Measurements from ENCODE around the gene CCNDBP1. TPM values are rescaled to one million over a fixed set of nuclear protein-coding genes. Genes with fewer than 3 reads are reported as not detected.

The CCNDBP1 gene
- total RNA-seq, 1 donor from 2014 or later: 61.8 TPM

DNA sequence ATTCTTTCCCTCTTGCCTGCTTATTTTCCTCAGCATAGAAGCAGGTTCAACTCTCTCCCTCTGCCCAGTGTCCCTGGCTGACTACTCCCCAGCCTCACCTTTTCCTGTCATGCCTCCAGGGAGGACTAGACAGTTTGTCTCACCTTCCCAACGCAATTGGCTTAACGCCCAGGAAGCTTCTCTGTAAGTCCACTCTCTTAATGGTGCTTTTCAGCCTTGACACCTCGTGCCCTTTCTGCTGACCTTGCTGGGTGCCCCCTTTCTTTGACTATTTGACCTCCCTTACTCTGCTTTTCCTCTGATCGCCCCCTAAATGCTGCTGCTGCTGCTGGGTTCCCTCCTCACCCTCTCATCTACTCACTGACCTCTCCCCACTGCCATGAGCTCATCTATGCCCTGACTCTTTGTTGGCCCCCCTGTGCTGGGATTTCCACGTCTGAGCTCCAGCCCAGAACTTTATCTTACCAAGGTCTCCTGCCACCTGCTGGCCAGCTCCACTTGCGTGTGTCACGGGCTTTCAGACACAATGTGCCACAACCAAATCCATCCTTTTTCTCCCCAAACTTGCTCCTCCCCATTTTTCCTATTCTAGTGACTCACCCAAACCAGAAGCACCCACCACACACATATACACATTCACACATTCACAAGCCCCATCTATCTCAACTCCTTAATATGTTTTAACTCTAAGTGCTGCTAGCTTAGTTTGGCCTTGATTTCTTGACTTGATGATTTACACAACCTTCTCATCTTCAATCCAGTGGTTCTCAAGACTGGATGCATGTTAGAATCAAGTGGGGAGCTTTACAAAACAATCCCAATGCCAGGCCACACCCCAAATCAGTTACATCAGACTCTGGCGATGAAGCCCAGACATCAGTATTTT is 19.1 kb downstream of the CCNDBP1 start:
- H3K4me3 ChIP-seq (ENCODE audit: low read depth, low read length): no peak overlapping the region
- no peaks in the 10 kb centered on the region for H3K36me3 ChIP-seq (ENCODE audit: control insufficient read depth, insufficient read depth, low read length)
- H3K27me3 ChIP-seq (ENCODE audit: control insufficient read depth, insufficient read depth, low read length): peaks cover 21% of the 10 kb centered on the region
- TF ChIP-seq, protein P1, sequence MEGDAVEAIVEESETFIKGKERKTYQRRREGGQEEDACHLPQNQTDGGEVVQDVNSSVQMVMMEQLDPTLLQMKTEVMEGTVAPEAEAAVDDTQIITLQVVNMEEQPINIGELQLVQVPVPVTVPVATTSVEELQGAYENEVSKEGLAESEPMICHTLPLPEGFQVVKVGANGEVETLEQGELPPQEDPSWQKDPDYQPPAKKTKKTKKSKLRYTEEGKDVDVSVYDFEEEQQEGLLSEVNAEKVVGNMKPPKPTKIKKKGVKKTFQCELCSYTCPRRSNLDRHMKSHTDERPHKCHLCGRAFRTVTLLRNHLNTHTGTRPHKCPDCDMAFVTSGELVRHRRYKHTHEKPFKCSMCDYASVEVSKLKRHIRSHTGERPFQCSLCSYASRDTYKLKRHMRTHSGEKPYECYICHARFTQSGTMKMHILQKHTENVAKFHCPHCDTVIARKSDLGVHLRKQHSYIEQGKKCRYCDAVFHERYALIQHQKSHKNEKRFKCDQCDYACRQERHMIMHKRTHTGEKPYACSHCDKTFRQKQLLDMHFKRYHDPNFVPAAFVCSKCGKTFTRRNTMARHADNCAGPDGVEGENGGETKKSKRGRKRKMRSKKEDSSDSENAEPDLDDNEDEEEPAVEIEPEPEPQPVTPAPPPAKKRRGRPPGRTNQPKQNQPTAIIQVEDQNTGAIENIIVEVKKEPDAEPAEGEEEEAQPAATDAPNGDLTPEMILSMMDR (IDR thresholded peaks at IDR 0.05; ENCODE audit: insufficient read depth, low read length, poor library complexity, severe bottlenecking): peak; percentile 78
- DNase-seq (ENCODE audit: low read depth): no peak

DNA sequence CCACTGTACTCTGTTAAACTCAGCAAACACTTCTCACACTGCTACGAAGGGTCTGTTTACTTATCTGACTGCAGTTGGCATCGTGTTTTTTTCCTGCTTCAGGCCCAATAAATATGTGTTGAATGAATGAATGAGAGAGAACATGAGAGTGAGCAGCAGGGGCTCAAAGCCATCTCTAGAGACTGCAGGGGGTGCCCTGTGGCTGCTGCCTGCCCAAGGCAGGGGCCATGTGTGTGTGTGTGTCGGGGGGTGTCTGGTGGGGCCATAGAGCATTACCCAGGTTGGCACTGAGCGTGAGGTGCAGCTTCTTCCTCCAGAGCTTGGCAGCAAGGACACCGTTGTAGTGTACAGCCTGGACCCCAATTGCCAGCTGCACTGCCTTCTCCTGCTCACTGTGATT is 20.9 kb downstream of the CCNDBP1 start:
- TF ChIP-seq, protein P1 (IDR thresholded peaks at IDR 0.05; ENCODE audit: insufficient read depth, low read length, poor library complexity, severe bottlenecking): no peak
- Histone ChIP-seq H3K4me3 (ENCODE audit: low read depth, low read length) (no peak overlapping the region), H3K27me3 (ENCODE audit: control insufficient read depth, insufficient read depth, low read length) (peaks cover 33% of the 10 kb centered on the region), H3K36me3 (ENCODE audit: control insufficient read depth, insufficient read depth, low read length) (no peaks in the 10 kb centered on the region)
- DNase-seq (ENCODE audit: low read depth): no peak

DNA sequence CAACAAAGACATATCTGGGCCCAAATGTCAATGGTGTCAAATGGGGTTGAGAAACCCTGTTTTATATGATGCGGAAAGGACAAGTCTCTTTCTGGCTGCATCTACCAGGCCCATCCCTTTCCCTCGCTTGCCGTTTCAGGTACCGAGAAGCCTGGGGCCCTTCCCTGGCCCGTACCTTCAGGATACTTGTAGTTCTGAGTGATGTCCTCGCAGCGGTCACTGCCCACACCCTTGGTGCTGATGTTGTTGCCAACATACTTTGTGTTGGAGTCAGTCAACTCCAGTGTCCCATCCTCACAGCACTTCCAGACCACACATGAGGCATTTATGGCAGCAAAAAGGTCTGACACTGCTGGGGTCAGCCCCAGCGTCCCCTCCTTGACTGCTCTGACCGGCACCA is 21.8 kb downstream of the CCNDBP1 start:
- no peaks in the 10 kb centered on the region for H3K36me3 ChIP-seq (ENCODE audit: control insufficient read depth, insufficient read depth, low read length)
- TF ChIP-seq, protein P1 (IDR thresholded peaks at IDR 0.05; ENCODE audit: insufficient read depth, low read length, poor library complexity, severe bottlenecking): no peak

DNA sequence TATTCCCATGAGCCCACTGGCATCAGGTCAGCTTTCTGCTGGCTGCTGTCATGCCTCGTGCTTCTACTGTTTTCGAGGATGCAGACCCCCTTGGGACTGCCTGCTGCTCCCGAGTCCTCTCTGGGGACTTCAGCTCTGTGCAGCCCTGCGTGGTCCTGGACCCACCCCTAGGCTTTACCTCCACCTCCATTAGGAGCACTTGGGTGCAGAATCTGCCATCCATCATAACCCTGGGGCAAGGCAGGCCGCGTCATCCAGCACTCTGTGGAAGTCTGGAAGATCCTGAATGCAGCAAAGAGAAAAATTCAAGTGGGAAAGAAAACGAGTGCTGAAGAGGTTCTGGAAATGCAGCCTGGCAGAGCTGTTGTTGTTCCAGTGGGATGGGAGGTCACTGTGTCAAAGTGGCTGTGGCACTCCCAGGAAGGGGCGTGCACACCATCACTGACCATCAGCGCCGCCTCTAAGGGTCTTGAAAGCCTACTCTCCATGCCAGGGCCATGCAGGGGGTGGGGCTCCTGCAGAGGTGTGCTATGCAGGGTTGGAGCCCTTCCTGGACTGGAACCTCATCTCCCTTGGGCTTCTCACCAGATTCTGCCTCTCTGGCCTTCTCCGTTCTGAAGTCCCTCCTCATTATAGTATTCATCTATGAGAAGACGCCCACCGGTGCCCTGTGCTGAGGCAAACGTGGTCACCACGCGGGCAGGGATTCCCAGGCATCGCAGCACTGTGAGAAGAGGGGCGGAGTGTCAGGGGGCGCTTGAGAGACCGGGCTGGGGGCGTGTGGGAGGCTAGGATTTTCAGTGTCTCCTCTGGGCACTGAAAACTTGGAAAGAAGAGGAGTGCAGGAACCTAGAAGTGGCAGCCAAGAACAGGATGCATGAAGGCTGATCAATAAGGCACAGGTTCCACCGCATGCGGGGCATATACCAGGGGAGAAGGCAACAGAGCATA is 23.1 kb downstream of the CCNDBP1 start:
- TF ChIP-seq, protein P1 (IDR thresholded peaks at IDR 0.05; ENCODE audit: insufficient read depth, low read length, poor library complexity, severe bottlenecking): no peak
- peaks cover 33% of the 10 kb centered on the region for H3K27me3 ChIP-seq (ENCODE audit: control insufficient read depth, insufficient read depth, low read length)
- H3K4me3 ChIP-seq (ENCODE audit: low read depth, low read length): no peak overlapping the region
- no peak for DNase-seq (ENCODE audit: low read depth)
- H3K36me3 ChIP-seq (ENCODE audit: control insufficient read depth, insufficient read depth, low read length): no peaks in the 10 kb centered on the region

More for the DNA sequence above, 21.8 kb downstream of the CCNDBP1 start:
- DNase-seq (ENCODE audit: low read depth): no peak
- peaks cover 33% of the 10 kb centered on the region for H3K27me3 ChIP-seq (ENCODE audit: control insufficient read depth, insufficient read depth, low read length)
- H3K4me3 ChIP-seq (ENCODE audit: low read depth, low read length): no peak overlapping the region

DNA sequence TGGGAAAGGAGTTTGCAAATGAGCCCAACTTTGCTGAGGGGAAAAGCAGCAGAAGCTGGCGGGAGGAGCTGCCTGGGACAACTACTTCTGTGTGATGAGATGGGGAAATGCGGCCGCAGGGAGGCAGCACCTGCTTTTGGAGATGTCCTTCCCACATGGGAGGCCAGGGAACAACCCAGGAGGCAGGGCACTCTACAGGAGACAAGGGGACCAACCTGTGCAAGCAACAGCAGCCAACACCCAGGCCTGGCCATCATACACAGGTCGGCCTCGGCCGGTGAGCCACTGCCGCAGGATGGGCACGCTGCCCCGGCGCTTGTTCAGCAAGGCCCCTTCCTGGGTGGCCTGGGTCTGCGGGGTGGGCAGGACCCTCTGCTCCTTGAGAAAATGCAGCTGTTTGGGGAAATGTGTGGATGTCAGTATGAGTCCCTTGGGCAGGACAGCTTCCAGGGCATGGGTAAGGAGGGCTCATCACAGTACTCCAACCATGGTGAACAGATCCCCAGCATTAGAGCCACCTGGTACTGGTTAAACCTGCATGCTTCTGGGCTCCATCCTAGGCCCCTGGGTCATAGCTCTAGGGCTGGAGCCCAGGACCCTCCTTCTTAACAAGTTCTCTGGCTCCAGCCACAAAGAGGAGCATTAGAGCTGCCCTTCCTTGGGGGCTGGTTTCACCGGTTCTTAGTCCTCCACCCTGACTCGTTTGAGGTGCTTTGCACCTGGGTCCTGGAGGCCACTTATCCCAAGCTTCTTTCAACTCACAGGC is 24.0 kb downstream of the CCNDBP1 start:
- no peaks in the 10 kb centered on the region for H3K36me3 ChIP-seq (ENCODE audit: control insufficient read depth, insufficient read depth, low read length)
- no peak for DNase-seq (ENCODE audit: low read depth)
- TF ChIP-seq, protein P1 (IDR thresholded peaks at IDR 0.05; ENCODE audit: insufficient read depth, low read length, poor library complexity, severe bottlenecking): no peak
- H3K27me3 ChIP-seq (ENCODE audit: control insufficient read depth, insufficient read depth, low read length): peaks cover 33% of the 10 kb centered on the region
- H3K4me3 ChIP-seq (ENCODE audit: low read depth, low read length): no peak overlapping the region
